HepG2 (cell line): ENCODE results near the gene CTAG1A. TPM values are rescaled to one million over a fixed set of nuclear protein-coding genes. Genes with fewer than 3 reads are reported as not detected.

Experiments used
- AGO1 ChIP-seq: fragments of 200-400 bp; formaldehyde crosslinking; IDR thresholded peaks from 2 replicates; pipeline ENCODE4 v1.6.1; 2017; ENCODE audit warnings: mild to moderate bottlenecking, low read depth, low read length, moderate library complexity; ENCODE audit not compliant: poor library complexity, severe bottlenecking
- AGO2 ChIP-seq: fragments of 200-400 bp; formaldehyde crosslinking; optimal IDR thresholded peaks from 2 replicates; pipeline ENCODE3; 2017; ENCODE audit warnings: mild to moderate bottlenecking, low read depth, low read length, moderate library complexity
- ESRRA ChIP-seq: sonication (generic); formaldehyde crosslinking; IDR thresholded peaks from 2 replicates; pipeline ENCODE4 v1.5.1; 2020; ENCODE audit warnings: mild to moderate bottlenecking, low read depth, missing genetic modification reagents
- GABPB1 ChIP-seq: IDR thresholded peaks from 2 replicates; pipeline ENCODE4 v1.6.1; 2016; ENCODE audit warnings: mild to moderate bottlenecking, missing genetic modification reagents, moderate library complexity, missing compliant biosample characterization
- GZF1 ChIP-seq: sonication (generic); formaldehyde crosslinking; IDR thresholded peaks from 2 replicates; pipeline ENCODE4 v1.5.1; 2020; ENCODE audit warnings: mild to moderate bottlenecking, missing genetic modification reagents
- JARID2 ChIP-seq: sonication (generic); formaldehyde crosslinking; IDR thresholded peaks from 2 replicates; pipeline ENCODE4 v1.8.1; 2023; ENCODE audit warnings: missing genetic modification reagents, inconsistent platforms; ENCODE audit not compliant: insufficient replicate concordance
- KDM5A ChIP-seq: fragments of 200-600 bp; sonication (generic); IDR thresholded peaks from 2 replicates; pipeline ENCODE4 v1.7.0; 2018; ENCODE audit warnings: antibody characterized with exemption, mild to moderate bottlenecking, low read length, borderline replicate concordance
- KLF11 ChIP-seq: IDR thresholded peaks from 2 replicates; pipeline ENCODE4 v1.6.1; 2016; ENCODE audit warnings: missing compliant biosample characterization
- KLF16 ChIP-seq, 2 experiments: sonication (generic) in 1 of 2; formaldehyde crosslinking in 1 of 2; IDR thresholded peaks; 2 replicates each; pipeline versions ENCODE4 v1.6.1 to v1.8.0; 2016 to 2023; ENCODE audit warnings: missing genetic modification reagents in 2 of 2, missing compliant biosample characterization in 1 of 2
- MAFK ChIP-seq, 2 experiments: IDR thresholded peaks in 1 of 2; conservative IDR thresholded peaks in 1 of 2; 2 replicates each; pipeline ENCODE4 v1.6.1; 2011; ENCODE audit warnings: improper control_type of control experiment in 2 of 2, low read length in 2 of 2
- MIER2 ChIP-seq: IDR thresholded peaks from 2 replicates; pipeline ENCODE4 v1.6.1; 2016; ENCODE audit warnings: missing biosample characterization, missing genetic modification reagents
- MIER3 ChIP-seq: IDR thresholded peaks from 2 replicates; pipeline ENCODE4 v1.6.1; 2016; ENCODE audit warnings: missing compliant biosample characterization, borderline replicate concordance
- MYNN ChIP-seq: sonication (generic); formaldehyde crosslinking; IDR thresholded peaks from 2 replicates; pipeline ENCODE4 v1.4.0; 2020; ENCODE audit warnings: mild to moderate bottlenecking, low read depth, missing genetic modification reagents
- NFE2L2 ChIP-seq: fragments of 150-350 bp; IDR thresholded peaks from 2 replicates; pipeline ENCODE4 v1.6.1; 2014; ENCODE audit warnings: low read length
- PCBP1 ChIP-seq: fragments of 200-400 bp; formaldehyde crosslinking; IDR thresholded peaks from 2 replicates; pipeline ENCODE4 v1.6.1; 2017; ENCODE audit warnings: mild to moderate bottlenecking, low read depth, low read length, borderline replicate concordance
- PHF21A ChIP-seq: sonication (generic); formaldehyde crosslinking; IDR thresholded peaks from 2 replicates; pipeline ENCODE4 v1.5.0; 2020; ENCODE audit warnings: mild to moderate bottlenecking, missing genetic modification reagents
- PITX1 ChIP-seq: sonication (generic); formaldehyde crosslinking; IDR thresholded peaks from 2 replicates; pipeline ENCODE4 v1.5.1; 2020; ENCODE audit warnings: mild to moderate bottlenecking, missing genetic modification reagents
- POLR2AphosphoS2 ChIP-seq: IDR thresholded peaks from 2 replicates; pipeline ENCODE4 v1.6.1; 2011; ENCODE audit warnings: low read depth, low read length, improper control_type of control experiment
- RBFOX2 ChIP-seq: fragments of 200-400 bp; formaldehyde crosslinking; IDR thresholded peaks from 2 replicates; pipeline ENCODE4 v1.6.1; 2017; ENCODE audit warnings: low read depth, mild to moderate bottlenecking, low read length
- RBM22 ChIP-seq: fragments of 200-400 bp; formaldehyde crosslinking; optimal IDR thresholded peaks from 2 replicates; pipeline ENCODE3; 2017; ENCODE audit warnings: mild to moderate bottlenecking, low read length, moderate library complexity
- TFDP1 ChIP-seq: IDR thresholded peaks from 2 replicates; pipeline ENCODE4 v1.6.1; 2016; ENCODE audit warnings: missing compliant biosample characterization, missing genetic modification reagents, borderline replicate concordance
- THAP9 ChIP-seq: sonication (generic); formaldehyde crosslinking; IDR thresholded peaks from 2 replicates; pipeline ENCODE4; 2020; ENCODE audit warnings: missing genetic modification reagents, mild to moderate bottlenecking, borderline replicate concordance
- XRCC5 ChIP-seq: fragments of 200-400 bp; formaldehyde crosslinking; optimal IDR thresholded peaks from 2 replicates; pipeline ENCODE3; 2017; ENCODE audit warnings: mild to moderate bottlenecking, low read length
- ZC3H13 ChIP-seq: sonication (generic); formaldehyde crosslinking; IDR thresholded peaks from 2 replicates; pipeline ENCODE4 v1.8.1; 2023; ENCODE audit warnings: mild to moderate bottlenecking, missing genetic modification reagents, moderate library complexity
- ZFY ChIP-seq: sonication (generic); formaldehyde crosslinking; IDR thresholded peaks from 2 replicates; pipeline ENCODE4 v1.4.0; 2020; ENCODE audit warnings: missing genetic modification reagents
- ZNF326 ChIP-seq: sonication (generic); formaldehyde crosslinking; IDR thresholded peaks from 2 replicates; pipeline ENCODE4 v1.4.0; 2020; ENCODE audit warnings: missing genetic modification reagents, borderline replicate concordance
- ZNF777 ChIP-seq: sonication (generic); formaldehyde crosslinking; IDR thresholded peaks from 2 replicates; pipeline ENCODE4 v1.4.0; 2020; ENCODE audit warnings: missing genetic modification reagents
- ZNF780A ChIP-seq: sonication (generic); formaldehyde crosslinking; IDR thresholded peaks from 2 replicates; pipeline ENCODE4 v1.8.0; 2022; ENCODE audit warnings: mild to moderate bottlenecking, missing genetic modification reagents, moderate library complexity
- polyA plus RNA-seq, 8 experiments: library from polyadenylated mRNA; depleted of rRNA in 3 of 8; stranded (reverse) in 7 of 8; unstranded in 1 of 8; fragments of >200 nt; fragmentation: Illumina TruSeq in 4 of 8; extraction: Trizol in 4 of 8; gene quantifications; 2 replicates each; pipeline versions ENCODE4 v1.2.1 to v1.2.3, GENCODE V29; 2011 to 2016; ENCODE audit warnings: low read depth in 4 of 8, missing spikeins in 1 of 8, mixed read lengths in 1 of 8; ENCODE audit not compliant: insufficient read depth in 1 of 8
- total RNA-seq, 5 experiments: library from RNA; depleted of rRNA; stranded (reverse); fragments of >200 nt; fragmentation: Illumina TruSeq; extraction: Trizol; gene quantifications; 2 replicates each; pipeline ENCODE4 v1.2.3, GENCODE V29; 2016; ENCODE audit warnings: low read depth in 1 of 5

CTAG1A gene
- total and polyA plus RNA-seq, 2 of the 13 experiments (the other 11 are each of a cell fraction or from before 2014, with no cell fraction given) = not detected

GRCh38 chrX:154547245-154548027 lies 37.5 kb upstream of the CTAG1A start, which contains the start of gene IKBKG (continued):
- TF ChIP-seq KLF16 (CRISPR knock-in tag; IDR thresholded peaks at IDR 0.05) (peak in 1 of 2 experiments; percentile 39; a peak in 1 of 4 replicates), GZF1 (CRISPR knock-in tag) (no peak), NFE2L2 (no peak), PCBP1 (no peak), RBM22 (peak; percentile 87), JARID2 (CRISPR knock-in tag) (no peak), ZC3H13 (CRISPR knock-in tag) (peak; percentile 17), MYNN (CRISPR knock-in tag) (no peak), KDM5A (peak; percentile 86), PHF21A (CRISPR knock-in tag) (no peak), AGO2 (peak; percentile 99), GABPB1 (CRISPR knock-in tag) (peak; percentile 95), MIER2 (CRISPR knock-in tag) (no peak), AGO1 (peak; percentile 100), MAFK (conservative IDR thresholded peaks at IDR 0.05 in 1 of 2, IDR thresholded peaks at IDR 0.05 in 1 of 2; ENCODE audit: low read length in 2 of 2) (no peak), ZNF326 (CRISPR knock-in tag) (no peak), THAP9 (CRISPR knock-in tag) (no peak), ZNF780A (CRISPR knock-in tag) (0 out of 2 replicates have a peak, but pooled peaks have one; percentile 11), MIER3 (CRISPR knock-in tag) (no peak), ZNF777 (CRISPR knock-in tag) (0 out of 2 replicates have a peak, but pooled peaks have one; percentile 36), XRCC5 (peak; percentile 7), PITX1 (CRISPR knock-in tag) (no peak; the same call in 1 of the 2 replicates), ESRRA (CRISPR knock-in tag) (no peak), ZFY (CRISPR knock-in tag) (peak; percentile 76), POLR2AphosphoS2 (0 out of 2 replicates have a peak, but pooled peaks have one; percentile 34), KLF11 (CRISPR knock-in tag) (no peak), RBFOX2 (peak; percentile 76), TFDP1 (CRISPR knock-in tag) (peak; percentile 26; the same call in 1 of the 2 replicates)
